ENCODE results near the gene IQCB1.

Gene IQCB1

GRCh38 chr3:121740896-121741295, 94.0 kb downstream of the IQCB1 start:
- DNase-seq, result no peak

GRCh38 chr3:121739902-121740301, 95.0 kb downstream of the IQCB1 start:
- no peak for DNase-seq

DNA sequence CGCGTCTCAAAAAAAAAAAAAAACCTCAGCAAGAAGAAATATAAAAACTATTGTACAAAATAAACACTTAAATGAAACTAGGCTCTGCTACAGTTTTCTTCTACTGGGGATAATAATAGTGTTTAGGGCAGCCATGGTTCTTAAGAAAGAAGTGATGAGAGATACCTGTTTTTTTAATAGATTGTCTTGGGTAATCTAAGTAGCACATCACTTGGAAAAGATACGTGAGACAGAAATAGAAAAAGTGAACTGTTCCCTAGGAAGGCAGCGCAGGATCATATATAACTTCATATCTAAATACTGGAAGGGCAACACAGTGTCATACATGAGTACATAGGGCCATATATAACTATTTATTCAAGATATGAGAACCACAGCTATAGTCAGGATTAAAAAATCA, 97.2 kb downstream of the IQCB1 start:
- DNase-seq, result no peak

GRCh38 chr3:121736112-121736511, 98.7 kb downstream of the IQCB1 start:
- no peak for DNase-seq

GRCh38 chr3:121735047-121735696, 99.7 kb downstream of the IQCB1 start:
- DNase-seq, result no peak

DNA sequence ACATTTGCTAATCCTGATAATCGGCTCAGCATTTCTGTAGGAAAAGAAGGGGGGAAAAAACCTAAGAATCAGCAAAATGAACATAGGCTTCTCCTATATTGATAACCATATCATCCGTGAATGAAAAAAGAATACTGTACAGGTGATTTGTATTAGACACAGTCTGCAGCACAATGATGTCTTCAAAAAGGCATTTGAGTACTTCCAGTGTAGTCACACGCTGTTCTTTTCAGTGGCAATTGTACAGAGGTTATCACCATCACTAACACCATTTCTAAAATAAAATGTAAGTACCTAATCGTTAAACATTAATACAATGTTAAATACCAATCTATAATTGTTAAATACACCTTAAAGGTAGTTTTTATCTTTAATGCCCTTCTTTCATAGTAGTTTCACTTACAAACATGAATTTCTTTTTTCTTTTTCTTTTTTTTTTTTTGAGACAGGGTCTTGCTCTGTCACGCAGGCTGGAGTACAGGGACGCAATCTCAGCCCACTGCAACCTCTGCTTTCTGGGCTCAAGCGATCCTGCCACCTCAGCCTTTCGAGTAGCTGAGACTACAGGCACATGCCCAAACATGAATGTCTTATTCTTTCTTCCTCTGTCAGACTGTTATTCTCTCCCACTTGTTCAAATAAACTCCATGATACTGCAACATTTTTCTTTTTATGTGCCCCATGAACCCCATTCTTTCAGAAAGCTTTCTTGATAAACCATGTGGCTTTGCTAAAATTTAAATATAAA, 103.7 kb downstream of the IQCB1 start:
- DNase-seq, result no peak

GRCh38 chr3:121724130-121724529, 110.7 kb downstream of the IQCB1 start:
- no peak for DNase-seq

GRCh38 chr3:121723485-121723884, 111.4 kb downstream of the IQCB1 start:
- no peak for DNase-seq

GRCh38 chr3:121722411-121722810, 112.4 kb downstream of the IQCB1 start:
- no peak for DNase-seq

- DNase-seq, result no peak
Measured at GRCh38 chr3:121720163-121720562, 114.7 kb downstream of the IQCB1 start.
